Breast epithelium (tissue), 4 donors: ENCODE measurements around the gene UNC5CL. TPM values are rescaled to one million over a fixed set of nuclear protein-coding genes. Genes with fewer than 3 reads are reported as not detected.

Experiments used
- DNase-seq, 2 donors: peaks; one replicate each; pipeline ENCODE4 v3.0.0-alpha.2; 2019; ENCODE audit warnings: low spot score in 2 of 2
- H3K27ac ChIP-seq, 2 donors: fragments of 200-600 bp; sonication (generic) in 1 of 2; one replicate each; pipeline ENCODE4 v1.5.1; 2016 to 2019; ENCODE audit warnings: mild to moderate bottlenecking in 1 of 2
- H3K27me3 ChIP-seq, 2 donors: fragments of 200-600 bp; sonication (generic) in 1 of 2; one replicate each; pipeline versions ENCODE4 v1.5.1 to v1.6.0; 2017 to 2019; ENCODE audit warnings: control low read depth in 1 of 2, mild to moderate bottlenecking in 1 of 2
- H3K36me3 ChIP-seq: fragments of 200-600 bp; one replicate; pipeline ENCODE4 v1.5.1; 2019
- H3K4me1 ChIP-seq, 2 donors: fragments of 200-600 bp; sonication (generic); one replicate each; pipeline ENCODE4 v1.5.1; 2016 to 2019; ENCODE audit warnings: control low read depth in 1 of 2
- H3K4me3 ChIP-seq, 3 donors: fragments of 200-600 bp; sonication (generic); 1 replicate in 2 of 3; 2 replicates in 1 of 3; pipeline ENCODE4 v1.5.1; 2016 to 2019; ENCODE audit warnings: mild to moderate bottlenecking in 3 of 3, moderate library complexity in 2 of 3
- H3K9me3 ChIP-seq, 2 donors: fragments of 200-600 bp; sonication (generic) in 1 of 2; one replicate each; pipeline ENCODE4 v1.5.1; 2016 to 2019; ENCODE audit warnings: control low read depth in 1 of 2
- POLR2A ChIP-seq: fragments of 450-650 bp; IDR thresholded peaks from one replicate; pipeline ENCODE4 v1.6.1; 2016; ENCODE audit warnings: antibody characterized with exemption, mild to moderate bottlenecking, moderate library complexity
- POLR2AphosphoS5 ChIP-seq, 3 donors: sonication (generic); formaldehyde crosslinking; IDR thresholded peaks; one replicate each; pipeline ENCODE4 v1.6.1; 2017; ENCODE audit warnings: antibody characterized with exemption in 3 of 3
- intact Hi-C: fragments of 100-400 bp; cut with DNase I; formaldehyde crosslinking; loops from one replicate; pipeline ENCODE4 v1.15.1; 2023; ENCODE audit warnings: low total_unique reads
- total RNA-seq, 3 donors: library from RNA; depleted of rRNA; stranded (reverse); fragments of >200 nt; gene quantifications; one replicate each; pipeline ENCODE4 v1.1.0, GENCODE V29; 2016
- TF ChIP-seq, protein P1 (sequence below), 3 donors: fragments of 450-650 bp; IDR thresholded peaks; one replicate each; pipeline ENCODE4 v1.5.1; 2016 to 2017; ENCODE audit warnings: antibody characterized with exemption in 3 of 3, mild to moderate bottlenecking in 3 of 3, moderate library complexity in 3 of 3

The UNC5CL gene
- total RNA-seq, 3 donors from 2014 or later: 1.1 to 2.0 (median 1.8) TPM

DNA sequence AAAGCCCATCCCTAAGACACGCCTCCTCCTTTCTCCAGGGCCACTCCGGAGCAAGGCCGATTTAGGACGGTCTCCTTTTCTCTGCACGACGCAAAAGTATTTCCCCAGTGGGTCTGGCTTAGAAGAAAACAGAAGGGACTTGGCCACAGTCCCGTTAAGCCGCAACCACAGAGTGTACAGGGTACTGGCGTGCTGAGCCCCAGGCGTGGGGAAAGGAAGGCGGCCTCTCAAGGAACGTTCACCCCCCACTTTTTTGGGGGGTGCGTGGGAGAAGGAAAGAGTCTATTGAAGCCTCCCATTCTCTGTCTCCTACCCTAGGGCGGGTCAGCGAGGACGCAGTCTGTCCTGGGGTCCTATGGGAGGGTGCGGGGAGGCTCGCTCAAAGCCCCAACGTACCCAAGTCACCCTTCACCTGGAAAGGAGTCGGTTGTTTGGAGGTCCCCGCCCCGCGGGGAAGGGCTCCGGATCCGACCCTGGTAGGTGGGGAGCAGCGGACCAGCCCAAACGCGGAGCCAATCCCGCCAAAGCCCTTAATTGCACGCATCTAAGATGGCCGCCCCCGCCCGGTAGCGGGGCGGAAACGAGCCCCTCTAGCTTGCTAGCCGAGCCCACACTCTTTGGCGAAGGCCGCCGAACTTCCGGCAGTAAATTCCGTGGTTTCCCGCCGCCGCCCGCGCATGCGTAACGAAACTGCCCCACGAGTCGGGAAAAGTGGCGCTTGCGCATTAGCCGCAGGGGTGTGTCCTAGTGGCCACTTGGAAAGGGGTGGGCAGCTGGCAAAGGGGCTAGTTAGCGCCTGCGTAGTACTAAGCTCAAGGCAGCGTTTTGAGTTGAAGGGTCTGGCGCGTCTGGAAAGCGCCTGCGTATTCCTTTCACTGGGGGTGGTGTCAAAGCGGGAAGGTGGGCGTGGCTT lies 33.2 kb upstream of the UNC5CL start, which contains the start of gene OARD1:
Gene OARD1, minus strand, starts transcription at position 434 of the 913 bp plus-strand sequence. CDS start 722 bp downstream, outside the sequence.
- Histone ChIP-seq H3K27ac (peak within 1 kb of the TSS; percentile 99), H3K27me3 (no peaks in the 10 kb centered on the region), H3K36me3 (no peaks in the 10 kb centered on the region), H3K9me3 (no peaks in the 10 kb centered on the region), H3K4me3 (peak within 1 kb of the TSS; percentile 78 to 99 (median 90)), H3K4me1 (peaks cover 0 to 8% of the 10 kb centered on the region in 2 donors)
- intact Hi-C loops: loop anchor here (5.0 kb wide), 1 partner anchor 1185 kb away; no protein-coding TSS in a partner anchor
- DNase-seq: peak; percentile 99
- TF ChIP-seq, protein P1, sequence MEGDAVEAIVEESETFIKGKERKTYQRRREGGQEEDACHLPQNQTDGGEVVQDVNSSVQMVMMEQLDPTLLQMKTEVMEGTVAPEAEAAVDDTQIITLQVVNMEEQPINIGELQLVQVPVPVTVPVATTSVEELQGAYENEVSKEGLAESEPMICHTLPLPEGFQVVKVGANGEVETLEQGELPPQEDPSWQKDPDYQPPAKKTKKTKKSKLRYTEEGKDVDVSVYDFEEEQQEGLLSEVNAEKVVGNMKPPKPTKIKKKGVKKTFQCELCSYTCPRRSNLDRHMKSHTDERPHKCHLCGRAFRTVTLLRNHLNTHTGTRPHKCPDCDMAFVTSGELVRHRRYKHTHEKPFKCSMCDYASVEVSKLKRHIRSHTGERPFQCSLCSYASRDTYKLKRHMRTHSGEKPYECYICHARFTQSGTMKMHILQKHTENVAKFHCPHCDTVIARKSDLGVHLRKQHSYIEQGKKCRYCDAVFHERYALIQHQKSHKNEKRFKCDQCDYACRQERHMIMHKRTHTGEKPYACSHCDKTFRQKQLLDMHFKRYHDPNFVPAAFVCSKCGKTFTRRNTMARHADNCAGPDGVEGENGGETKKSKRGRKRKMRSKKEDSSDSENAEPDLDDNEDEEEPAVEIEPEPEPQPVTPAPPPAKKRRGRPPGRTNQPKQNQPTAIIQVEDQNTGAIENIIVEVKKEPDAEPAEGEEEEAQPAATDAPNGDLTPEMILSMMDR (IDR thresholded peaks at IDR 0.05): peak in 1 of 3 donors; percentile 22
- peak; percentile 45 for TF ChIP-seq POLR2A
- TF ChIP-seq POLR2AphosphoS5 (IDR thresholded peaks at IDR 0.05): peak; percentile 78 to 89 (median 86)

DNA sequence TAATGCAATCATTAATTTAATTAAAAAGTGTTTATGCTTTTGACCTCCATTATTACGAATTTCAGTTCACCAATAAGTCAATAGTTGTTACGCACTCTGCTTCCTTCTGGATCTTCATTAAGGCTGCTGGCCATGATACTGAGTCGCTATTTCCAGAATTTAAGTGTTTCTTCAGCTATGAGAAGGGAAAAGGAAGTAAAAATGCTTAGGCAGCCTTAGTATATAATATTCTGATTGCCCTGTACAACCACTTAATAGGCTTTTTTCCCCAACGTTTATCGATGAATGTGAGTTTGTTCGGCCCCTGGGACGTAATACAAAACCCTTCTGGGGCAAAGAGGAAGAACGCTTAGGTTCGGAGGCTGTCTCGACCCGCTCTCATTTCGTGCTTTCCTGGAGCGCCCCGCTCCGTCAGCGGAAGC lies 32.5 kb upstream of the UNC5CL start:
- no peaks in the 10 kb centered on the region for H3K27me3 ChIP-seq
- peak overlapping the region; percentile 99 for H3K27ac ChIP-seq
- intact Hi-C loops: loop anchor here (5.0 kb wide), 1 partner anchor 1186 kb away; no protein-coding TSS in a partner anchor
- H3K4me1 ChIP-seq: peaks cover 0 to 8% of the 10 kb centered on the region in 2 donors
- TF ChIP-seq POLR2A: no peak
- TF ChIP-seq, protein P1 (IDR thresholded peaks at IDR 0.05): peak in 1 of 3 donors; percentile 10
- peak overlapping the region; percentile 78 to 99 (median 90) for H3K4me3 ChIP-seq
- H3K9me3 ChIP-seq: no peaks in the 10 kb centered on the region
- no peak for DNase-seq
- H3K36me3 ChIP-seq: no peaks in the 10 kb centered on the region

DNA sequence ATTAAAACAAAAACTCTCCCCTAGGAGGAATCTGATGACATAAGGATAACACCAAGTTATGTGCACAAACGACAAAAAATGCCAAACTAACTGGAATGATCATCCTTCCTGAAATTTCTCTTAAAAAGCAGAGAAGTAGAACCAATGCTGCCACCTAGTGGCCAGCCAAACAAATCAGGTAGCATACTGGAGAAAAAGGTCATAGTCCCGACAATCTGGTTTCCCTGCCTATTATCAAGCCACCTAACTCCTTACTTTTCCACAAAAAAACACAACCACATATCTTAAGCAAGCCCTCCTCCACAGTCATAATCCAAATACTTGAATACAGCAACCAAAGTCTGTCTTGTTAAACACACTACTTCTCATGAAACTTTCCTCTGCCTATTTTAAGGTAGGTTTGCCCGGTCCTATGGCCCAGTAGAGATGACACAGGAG lies 27.9 kb upstream of the UNC5CL start:
- no peaks in the 10 kb centered on the region for H3K27me3 ChIP-seq
- peaks cover 0 to 8% of the 10 kb centered on the region in 2 donors for H3K4me1 ChIP-seq
- H3K27ac ChIP-seq: no peak overlapping the region
- TF ChIP-seq POLR2AphosphoS5 (IDR thresholded peaks at IDR 0.05): no peak
- TF ChIP-seq, protein P1 (IDR thresholded peaks at IDR 0.05): peak; percentile 67 to 86 (median 78)
- no peaks in the 10 kb centered on the region for H3K36me3 ChIP-seq
- no peak overlapping the region for H3K4me3 ChIP-seq
- DNase-seq: peak; percentile 55 to 69
- no peaks in the 10 kb centered on the region for H3K9me3 ChIP-seq
- intact Hi-C loops: no loop called here

DNA sequence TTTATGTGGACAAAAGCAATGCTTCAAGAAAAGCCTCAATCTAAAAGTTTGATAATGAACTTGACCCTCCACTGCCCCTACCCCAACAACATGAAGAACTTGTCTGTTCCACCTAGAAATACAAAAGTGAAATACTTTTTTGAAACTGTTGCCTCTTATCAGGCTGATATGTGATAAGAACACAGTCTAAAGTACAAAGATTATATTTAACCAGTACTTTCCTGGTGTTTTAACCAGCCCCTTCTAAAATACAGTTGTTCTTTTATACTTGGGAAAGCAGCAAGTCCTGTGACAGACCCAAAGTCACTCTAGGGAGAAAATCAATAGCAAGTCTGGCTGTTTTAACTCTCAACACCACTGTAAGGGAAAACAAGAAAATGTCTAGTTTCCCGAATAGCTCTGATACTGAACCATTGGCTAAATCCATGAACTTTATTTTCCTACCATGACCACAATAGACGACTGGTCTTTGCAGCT lies 26.6 kb upstream of the UNC5CL start:
- no peak for DNase-seq

More for the DNA sequence above, 26.6 kb upstream of the UNC5CL start:
- Histone ChIP-seq H3K27me3 (no peaks in the 10 kb centered on the region), H3K9me3 (no peaks in the 10 kb centered on the region), H3K27ac (no peak overlapping the region), H3K4me3 (no peak overlapping the region), H3K36me3 (no peaks in the 10 kb centered on the region), H3K4me1 (peaks cover 0 to 2% of the 10 kb centered on the region in 2 donors)
- intact Hi-C loops: no loop called here
- TF ChIP-seq, protein P1 (IDR thresholded peaks at IDR 0.05): no peak
- TF ChIP-seq POLR2AphosphoS5 (IDR thresholded peaks at IDR 0.05) (no peak), POLR2A (no peak)
